Activated CD4-positive, alpha-beta T cell treated with anti-CD3 and anti-CD28 coated beads, Interleukin-2, amount 10 ng/mL, durations not matched to agents 24 days and 14 days (primary cell): ENCODE results near the gene SAV1. TPM values are rescaled to one million over a fixed set of nuclear protein-coding genes. Genes with fewer than 3 reads are reported as not detected.

Experiments used
- total RNA-seq: library from RNA; stranded (reverse); gene quantifications from 2 replicates; pipeline ENCODE4 v1.2.3, GENCODE V29; 2022

SAV1 gene
- total RNA-seq, 1 donor from 2014 or later = 10.8 TPM

Other genes with a start within 250 kb of the SAV1 start
- 24.3 and 24.6 TPM in 2 replicates for gene MAP4K5, start 135.7 kb downstream of the SAV1 start, total RNA-seq
- gene ATL1, start 108.2 kb downstream of the SAV1 start, total RNA-seq = 0.75 and 1.0 TPM in 2 replicates
- gene NIN, start 162.9 kb upstream of the SAV1 start, total RNA-seq = 40.2 and 43.1 TPM in 2 replicates
- gene ABHD12B, start 203.7 kb upstream of the SAV1 start, total RNA-seq = not detected in 2 replicates